AG09319 (cell line): ENCODE measurements around the gene BMF.
"Not testable (repeated sequence)": the region's sequence is repeated elsewhere in the genome, so short reads cannot be mapped to it uniquely, and the experiment has no call there.

Experiments
- DNase-seq: peaks from one replicate; pipeline ENCODE4 v3.0.0-alpha.2; 2010; ENCODE audit warnings: low read depth; ENCODE audit errors: extremely low read depth
- CTCF ChIP-seq: IDR thresholded peaks from 2 replicates; pipeline ENCODE4 v1.5.1; 2011; ENCODE audit warnings: low read depth, mild to moderate bottlenecking, inconsistent platforms, low read length, moderate library complexity

The BMF gene

DNA sequence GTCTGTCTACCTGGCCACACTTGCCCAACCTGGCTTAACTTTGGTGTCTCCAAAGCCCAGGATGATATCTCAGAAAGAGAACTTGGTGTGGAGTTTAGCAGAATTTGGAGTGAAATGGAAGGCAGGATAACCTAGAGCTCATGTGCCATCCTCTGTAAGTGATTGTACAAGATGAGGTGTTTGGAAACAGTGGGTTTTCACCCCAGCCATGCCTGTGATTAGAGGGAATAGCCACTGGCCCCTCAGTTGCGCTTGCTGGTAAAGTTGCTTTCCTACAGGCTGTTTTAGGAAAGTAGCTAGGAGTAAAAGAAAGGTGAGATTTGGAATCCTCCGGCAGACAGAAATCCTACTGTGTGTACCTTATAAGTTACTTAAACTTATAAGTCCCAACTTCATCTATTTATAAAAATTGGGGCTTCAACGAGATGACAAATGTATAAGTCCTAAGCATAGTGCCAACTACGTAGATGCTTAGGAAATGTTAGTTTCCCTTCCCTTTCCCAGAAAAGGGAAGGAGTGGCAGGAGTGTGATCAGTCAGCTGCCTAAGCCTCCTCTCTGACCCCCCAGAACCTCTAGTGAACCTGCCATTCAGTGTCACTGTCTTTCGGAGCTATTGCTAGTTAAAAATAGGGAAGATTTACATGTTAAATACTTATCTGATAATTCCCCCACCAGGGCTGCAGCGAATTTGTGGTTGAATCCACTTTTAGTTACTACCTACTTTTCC lies 13.4 kb upstream of the BMF start:
- DNase-seq: no peak
- TF ChIP-seq CTCF: no peak

DNA sequence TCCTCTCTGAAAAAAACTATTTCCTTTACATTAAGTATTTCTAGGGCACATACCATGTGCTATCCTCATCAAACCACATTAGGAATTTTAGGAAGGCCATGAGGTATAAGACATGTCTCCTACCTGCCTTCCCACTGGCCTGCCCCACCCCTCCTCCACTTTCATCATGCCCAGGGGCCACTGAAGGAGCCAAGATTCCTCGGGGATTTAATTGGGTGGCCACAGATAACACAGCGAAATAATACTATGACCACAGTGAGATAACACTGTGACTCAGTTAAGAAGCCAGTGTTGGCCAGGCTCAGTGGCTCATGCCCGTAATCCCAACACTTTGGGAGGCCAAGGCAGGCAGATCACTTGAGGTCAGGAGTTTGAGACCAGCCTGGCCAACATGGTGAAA lies 9.8 kb upstream of the BMF start:
- no peak for DNase-seq
- TF ChIP-seq CTCF: no peak

DNA sequence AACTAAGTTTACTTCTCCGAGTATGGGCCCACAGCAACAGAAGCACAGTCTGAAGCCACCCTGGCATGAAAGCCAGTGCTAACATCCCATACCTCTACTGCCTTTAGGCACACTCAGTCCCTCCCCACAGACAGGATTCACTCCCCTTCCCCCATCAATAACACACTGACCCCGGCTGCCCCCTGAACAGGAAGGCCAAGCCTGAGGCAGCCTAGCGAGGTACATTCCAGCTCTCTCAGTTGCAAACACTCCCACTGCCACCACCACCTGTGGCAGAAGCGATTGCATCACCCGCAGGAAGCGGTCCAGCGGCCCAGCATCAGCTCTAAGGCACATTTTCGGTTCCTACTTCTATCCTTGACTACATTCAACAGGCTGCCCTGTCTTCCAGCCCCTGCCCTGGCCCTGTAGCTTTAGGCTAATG lies 7.0 kb upstream of the BMF start:
- no peak for TF ChIP-seq CTCF

DNA sequence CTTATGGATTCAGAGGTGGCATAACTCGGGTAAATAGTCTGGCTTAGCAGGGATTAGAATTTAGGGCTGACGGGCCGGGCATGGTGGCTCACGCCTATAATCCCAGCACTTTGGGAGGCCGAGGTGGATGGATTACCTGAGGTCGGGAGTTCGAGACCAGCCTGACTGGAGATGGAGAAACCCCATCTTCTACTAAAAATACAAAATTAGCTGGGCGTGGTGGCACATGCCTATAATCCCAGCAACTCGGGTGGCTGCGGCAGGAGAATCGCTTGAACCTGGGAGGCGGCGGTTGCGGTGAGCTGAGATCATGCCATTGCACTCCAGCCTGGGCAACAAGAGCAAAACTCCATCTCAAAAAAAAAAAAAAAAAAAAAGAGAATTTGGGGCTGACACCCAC lies 6.4 kb upstream of the BMF start:
- not testable (repeated sequence) for DNase-seq

More for the DNA sequence above, 7.0 kb upstream of the BMF start:
- DNase-seq: no peak

GRCh38 chr15:40114218-40114617 lies 5.5 kb upstream of the BMF start:
- no peak for DNase-seq
- no peak for TF ChIP-seq CTCF

DNA sequence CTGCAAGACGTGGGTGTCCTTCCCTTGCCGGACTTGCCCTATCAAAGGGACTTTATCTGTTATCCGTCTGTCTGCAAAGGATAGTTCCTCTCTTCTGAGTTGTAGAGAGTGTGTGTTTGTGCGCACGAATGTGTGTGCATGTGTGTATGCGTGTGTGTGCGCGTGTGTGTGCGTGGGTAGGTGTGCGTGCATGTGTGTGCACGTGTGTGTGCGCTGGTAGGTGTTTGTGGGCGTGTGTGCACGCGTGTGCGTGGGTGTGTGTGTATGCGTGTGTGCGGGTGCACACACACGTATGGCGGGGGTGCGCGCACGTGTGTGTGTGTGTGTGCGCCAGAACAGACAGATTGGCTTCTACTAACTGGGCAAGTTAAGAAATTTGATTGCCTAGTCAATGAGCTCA lies 4.1 kb upstream of the BMF start:
- DNase-seq: no peak
- no peak for TF ChIP-seq CTCF

GRCh38 chr15:40111888-40112287 lies 3.2 kb upstream of the BMF start:
- no peak for TF ChIP-seq CTCF
- DNase-seq: no peak

DNA sequence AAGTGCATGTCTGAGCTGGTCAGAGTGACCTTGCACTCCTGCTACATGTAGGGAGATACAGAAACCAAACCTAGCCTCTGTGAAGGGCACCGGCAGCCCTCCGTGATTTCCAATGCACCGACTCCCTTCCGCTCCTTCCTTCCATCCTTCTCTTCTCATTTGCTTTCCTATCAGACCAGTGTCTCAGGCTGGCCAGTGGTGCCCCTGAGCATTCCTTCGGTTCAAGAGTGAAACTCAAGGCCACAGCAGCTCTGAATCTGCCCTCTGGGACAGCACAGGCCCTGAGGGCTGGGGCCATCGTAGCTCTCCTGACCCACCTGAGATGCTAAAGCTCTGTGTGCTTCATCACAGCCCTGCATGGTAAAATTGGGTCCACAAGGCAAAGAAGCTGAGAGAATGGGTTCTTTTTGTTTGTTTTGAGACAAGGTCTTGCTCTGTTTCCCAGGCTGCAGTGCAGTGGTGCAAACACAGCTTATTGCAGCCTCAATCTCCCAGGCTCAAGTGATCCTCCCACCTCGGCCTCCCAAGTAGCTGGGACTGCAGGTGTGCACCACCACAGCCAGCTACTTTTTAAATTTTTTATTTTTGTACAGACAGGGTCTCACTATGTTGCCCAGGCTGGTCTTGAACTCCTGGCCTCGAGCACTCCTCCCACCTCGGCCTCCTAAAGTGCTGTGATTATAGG lies 2.3 kb upstream of the BMF start:
- no peak for DNase-seq
- TF ChIP-seq CTCF: no peak
